ENCODE results near the gene IGDCC3. TPM values are rescaled to one million over a fixed set of nuclear protein-coding genes. Genes with fewer than 3 reads are reported as not detected.
A peak's percentile ranks its signal among the peaks of the same experiment; 100 is the strongest.

Gene IGDCC3
- total and polyA plus RNA-seq, 2 donors (not counting 1 experiment from before 2014, with no cell fraction given): not detected

DNA sequence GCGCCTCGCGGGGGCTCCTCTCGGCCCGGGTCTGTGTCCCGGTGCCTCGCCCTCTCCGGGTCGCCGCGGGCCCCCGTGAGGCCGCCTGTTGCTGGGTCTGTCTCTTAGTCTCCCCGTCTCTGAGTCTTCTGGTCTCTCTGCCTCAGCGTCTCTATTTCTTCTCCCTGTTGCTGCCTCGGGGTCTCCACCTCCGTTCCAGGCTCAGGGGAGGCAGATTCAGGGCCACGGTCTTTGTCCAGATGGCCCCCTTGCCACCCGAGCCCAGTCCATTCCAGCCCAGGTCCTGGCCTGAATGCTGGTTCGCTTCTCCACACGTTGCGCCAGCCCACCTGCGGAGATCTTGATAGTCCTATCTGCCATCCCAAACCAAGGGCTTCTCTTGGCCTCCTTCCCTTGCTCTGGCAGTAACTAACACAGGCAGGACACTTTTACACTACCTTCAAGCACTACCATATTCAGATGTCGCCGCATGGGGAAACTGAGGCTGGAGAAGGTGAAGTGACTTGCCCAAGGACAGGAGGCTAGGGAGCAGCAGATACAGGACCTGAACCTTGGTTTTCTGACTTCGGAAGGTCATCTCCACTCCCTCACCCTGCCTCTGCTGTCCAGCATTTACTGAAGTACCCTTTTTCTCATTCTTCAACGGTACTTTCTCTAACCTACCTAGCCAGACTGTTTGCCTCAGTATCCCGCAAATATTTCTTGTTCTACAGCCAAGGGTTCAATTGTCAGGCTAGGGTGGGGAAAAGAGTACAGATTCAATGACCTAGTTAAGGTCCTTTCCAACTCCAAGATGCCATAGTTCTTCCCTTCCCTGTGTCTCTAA is 45.6 kb upstream of the IGDCC3 start:
- ATAC-seq (ENCODE audit: low read depth): no peak
- Mint-ChIP-seq H3K27ac (no peak overlapping the region), H3K4me1 (peaks cover 25% of the 10 kb centered on the region), H3K9me3 (ENCODE audit: insufficient read depth) (no peaks in the 10 kb centered on the region), H3K4me3 (peak overlapping the region; percentile 89), H3K27me3 (peaks cover 69% of the 10 kb centered on the region)
- no peaks in the 10 kb centered on the region for H3K79me2 ChIP-seq (ENCODE audit: control insufficient read depth, insufficient read depth, low read length)
- TF ChIP-seq, protein P1, sequence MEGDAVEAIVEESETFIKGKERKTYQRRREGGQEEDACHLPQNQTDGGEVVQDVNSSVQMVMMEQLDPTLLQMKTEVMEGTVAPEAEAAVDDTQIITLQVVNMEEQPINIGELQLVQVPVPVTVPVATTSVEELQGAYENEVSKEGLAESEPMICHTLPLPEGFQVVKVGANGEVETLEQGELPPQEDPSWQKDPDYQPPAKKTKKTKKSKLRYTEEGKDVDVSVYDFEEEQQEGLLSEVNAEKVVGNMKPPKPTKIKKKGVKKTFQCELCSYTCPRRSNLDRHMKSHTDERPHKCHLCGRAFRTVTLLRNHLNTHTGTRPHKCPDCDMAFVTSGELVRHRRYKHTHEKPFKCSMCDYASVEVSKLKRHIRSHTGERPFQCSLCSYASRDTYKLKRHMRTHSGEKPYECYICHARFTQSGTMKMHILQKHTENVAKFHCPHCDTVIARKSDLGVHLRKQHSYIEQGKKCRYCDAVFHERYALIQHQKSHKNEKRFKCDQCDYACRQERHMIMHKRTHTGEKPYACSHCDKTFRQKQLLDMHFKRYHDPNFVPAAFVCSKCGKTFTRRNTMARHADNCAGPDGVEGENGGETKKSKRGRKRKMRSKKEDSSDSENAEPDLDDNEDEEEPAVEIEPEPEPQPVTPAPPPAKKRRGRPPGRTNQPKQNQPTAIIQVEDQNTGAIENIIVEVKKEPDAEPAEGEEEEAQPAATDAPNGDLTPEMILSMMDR (IDR thresholded peaks at IDR 0.05): no peak
- no peak for TF ChIP-seq EZH2 (IDR thresholded peaks at IDR 0.05; ENCODE audit: borderline replicate concordance, insufficient read depth, low read depth, low read length, poor library complexity, severe bottlenecking)
- H3K4me2 ChIP-seq (replicated peaks; ENCODE audit: low read depth, low read length, poor library complexity, severe bottlenecking): peak overlapping the region; percentile 55
- H3K9ac ChIP-seq (ENCODE audit: low read length): no peak overlapping the region
- ChIA-PET POLR2A (no interaction called here), CTCF (no interaction called here)
- H3K4me3 ChIP-seq (ENCODE audit: control extremely low read depth in 1 of 5, extremely low read depth in 1 of 5, insufficient read depth in 1 of 5, low read depth in 2 of 5, low read length in 4 of 5): no peak overlapping the region
- H3K4me1 ChIP-seq (ENCODE audit: control insufficient read depth in 2 of 2, insufficient read depth in 2 of 2, low read length in 2 of 2): peaks cover 15 to 23% of the 10 kb centered on the region in 2 donors
- intact Hi-C loops (cut with micrococcal nuclease): no loop called here
- H2AFZ ChIP-seq (ENCODE audit: insufficient read depth, low read depth, low read length, poor library complexity, severe bottlenecking): no peak overlapping the region
- DNase-seq: no peak
- H3K27me3 ChIP-seq (replicated peaks in 1 of 4; ENCODE audit: control extremely low read depth in 1 of 4, control insufficient read depth in 3 of 4, insufficient read depth in 4 of 4, low read length in 3 of 4): peaks cover 0 to 47% (median 24%) of the 10 kb centered on the region in 4 experiments
- H3K36me3 ChIP-seq (replicated peaks in 1 of 2; ENCODE audit: control extremely low read depth in 1 of 2, control insufficient read depth in 1 of 2, extremely low read depth in 1 of 2, insufficient read depth in 2 of 2, low read length in 1 of 2): no peaks in the 10 kb centered on the region
- H3K27ac ChIP-seq (ENCODE audit: low read length in 2 of 2): no peak overlapping the region
- H4K20me1 ChIP-seq (ENCODE audit: control insufficient read depth, insufficient read depth, low read length, poor library complexity, severe bottlenecking): no peaks in the 10 kb centered on the region
- WGBS (ENCODE audit: insufficient coverage): 28% methylated on average over 26 of the region's 28 CpGs
- peaks cover 0 to 12% (median 0%) of the 10 kb centered on the region in 3 donors for H3K9me3 ChIP-seq (ENCODE audit: control extremely low read depth in 1 of 3, control insufficient read depth in 2 of 3, insufficient read depth in 1 of 3, low read length in 2 of 3)
